Erythroblast (primary cell): ENCODE data around the gene HOXD12.

Source experiments
- GATA1 ChIP-seq: IDR thresholded peaks from 2 replicates; pipeline ENCODE4 v1.6.1; 2011; ENCODE audit warnings: low read depth, mild to moderate bottlenecking, control low read depth, low read length, moderate library complexity
- POLR2A ChIP-seq: IDR thresholded peaks from 2 replicates; pipeline ENCODE4 v1.6.1; 2011; ENCODE audit warnings: mild to moderate bottlenecking, low read length

GRCh38 chr2:176148751-176149421 is 49.3 kb downstream of the HOXD12 start:
- TF ChIP-seq POLR2A (no peak), GATA1 (no peak)
